ENCODE measurements around the gene VEGFA.
"Not testable (repeated sequence)": the region's sequence is repeated elsewhere in the genome, so short reads cannot be mapped to it uniquely, and the experiment has no call there.

The VEGFA gene

DNA sequence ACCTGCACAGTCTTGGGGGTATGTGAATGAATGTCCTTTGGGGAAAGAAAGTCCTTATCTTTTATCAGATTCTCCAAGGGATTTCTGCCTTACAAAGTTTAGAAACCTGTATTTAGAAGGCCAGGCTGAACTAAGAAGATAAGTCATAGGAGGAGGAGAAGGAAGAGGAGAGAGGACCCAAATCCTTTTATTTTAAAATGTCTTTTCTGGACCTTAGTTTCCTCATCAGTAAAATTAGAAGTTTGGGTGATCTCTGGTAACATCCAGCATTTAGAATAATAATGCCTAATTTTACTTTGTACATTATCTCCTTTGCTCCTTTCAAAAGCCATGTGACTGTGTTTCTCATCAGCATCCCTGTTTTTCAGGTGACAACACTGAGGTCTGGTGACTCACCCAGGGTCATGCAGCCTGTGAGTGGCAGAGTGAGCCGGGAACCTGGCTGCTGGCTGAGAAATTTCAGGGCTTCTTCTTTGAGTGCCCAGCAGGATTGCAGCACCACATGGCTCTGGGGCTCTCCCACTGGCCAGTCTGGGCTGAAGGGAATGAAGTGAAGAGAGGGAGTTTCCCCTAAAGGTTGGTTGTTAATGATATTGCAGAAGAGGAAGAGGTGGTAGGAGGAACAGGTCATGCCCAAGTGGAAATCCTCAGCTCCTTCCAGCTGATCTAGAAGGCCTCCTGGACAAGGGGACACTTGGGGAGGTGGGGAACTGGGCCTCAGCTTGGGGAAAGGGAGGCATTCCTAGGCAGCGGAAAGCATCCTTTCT lies 34.0 kb downstream of the VEGFA start:
- no peak for DNase-seq (ENCODE audit: low read depth)

DNA sequence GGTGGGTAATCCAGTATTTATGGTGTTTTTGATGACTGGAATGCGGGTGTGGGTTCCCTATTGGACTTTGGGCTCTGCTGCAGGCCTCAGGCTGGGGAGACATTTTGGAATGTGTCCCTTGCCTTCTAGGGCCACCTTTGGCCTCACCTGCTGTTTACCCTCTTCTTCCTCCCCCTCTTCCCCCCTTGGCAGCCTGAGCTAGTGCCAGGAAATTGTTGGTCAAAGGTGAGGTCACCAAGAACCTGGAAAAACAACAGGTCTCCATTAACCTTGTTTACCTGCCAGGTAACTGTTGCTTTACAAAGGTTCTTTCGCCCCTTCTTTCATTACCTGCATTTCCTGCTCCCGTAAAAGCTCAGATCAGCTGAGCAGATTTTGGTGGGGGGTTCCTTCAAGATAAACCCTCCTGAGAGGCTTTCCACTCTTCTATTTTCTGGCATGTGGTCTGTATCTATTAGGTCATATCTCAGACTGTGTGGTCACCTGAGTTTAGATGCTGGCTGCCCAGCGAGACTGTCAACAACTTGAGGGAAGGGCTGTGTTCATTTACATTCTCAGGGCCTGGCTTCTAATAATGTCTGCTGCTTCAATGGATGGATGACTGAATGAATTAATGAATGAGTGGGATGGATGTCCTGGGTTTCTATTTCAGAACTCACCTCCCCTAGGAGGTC lies 34.7 kb downstream of the VEGFA start:
- DNase-seq (ENCODE audit: low read depth) = no peak

DNA sequence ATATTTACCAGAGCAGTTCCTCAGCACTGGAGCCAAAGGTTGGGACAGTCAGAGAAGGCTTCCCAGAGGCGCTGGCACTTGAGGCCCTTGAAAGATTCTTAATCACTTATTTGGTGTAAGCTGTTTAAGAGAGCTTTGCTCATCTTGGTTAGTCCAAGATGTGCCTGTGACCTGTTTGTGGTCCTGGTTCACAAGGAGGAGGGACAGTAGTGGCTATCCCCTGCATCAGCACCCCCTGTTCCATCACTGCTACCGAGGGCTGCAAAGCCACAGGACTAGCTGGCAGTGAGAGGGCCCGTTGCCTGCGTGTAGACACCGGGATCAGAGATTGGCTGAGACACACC lies 35.7 kb downstream of the VEGFA start:
- DNase-seq (ENCODE audit: low read depth) = no peak

GRCh38 chr6:43806043-43806757 lies 36.2 kb downstream of the VEGFA start:
- DNase-seq (ENCODE audit: low read depth) = no peak

GRCh38 chr6:43806758-43807227 lies 36.8 kb downstream of the VEGFA start:
- DNase-seq (ENCODE audit: low read depth) = no peak

- DNase-seq (ENCODE audit: low read depth) = no peak
These were observed 37.4 kb downstream of the VEGFA start for GRCh38 chr6:43807228-43808061.

DNA sequence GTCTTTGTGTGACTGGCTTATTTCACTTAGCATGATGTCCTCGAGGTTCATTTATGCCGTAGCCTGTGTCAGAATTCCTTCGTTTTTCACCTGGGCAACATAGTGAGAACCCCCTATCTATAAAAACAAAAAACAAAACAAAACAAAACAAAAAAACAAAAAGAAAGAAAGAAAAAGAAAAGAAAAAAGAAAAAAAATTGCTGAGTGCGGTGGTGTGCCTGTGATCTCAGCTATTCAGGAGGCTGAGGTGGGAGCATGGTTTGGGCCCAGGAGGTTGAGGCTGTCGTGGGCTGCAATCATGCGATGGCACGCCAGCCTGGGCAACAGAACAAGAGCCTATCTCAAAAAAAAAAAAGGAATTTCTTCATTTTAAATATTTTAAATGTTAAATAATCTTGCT lies 38.4 kb downstream of the VEGFA start:
- DNase-seq (ENCODE audit: low read depth) = no peak

- DNase-seq (ENCODE audit: low read depth) = no peak
These were observed 39.6 kb downstream of the VEGFA start for GRCh38 chr6:43809417-43810305.

- DNase-seq (ENCODE audit: low read depth) = no peak
These were observed 41.1 kb downstream of the VEGFA start for GRCh38 chr6:43810965-43811732.

DNA sequence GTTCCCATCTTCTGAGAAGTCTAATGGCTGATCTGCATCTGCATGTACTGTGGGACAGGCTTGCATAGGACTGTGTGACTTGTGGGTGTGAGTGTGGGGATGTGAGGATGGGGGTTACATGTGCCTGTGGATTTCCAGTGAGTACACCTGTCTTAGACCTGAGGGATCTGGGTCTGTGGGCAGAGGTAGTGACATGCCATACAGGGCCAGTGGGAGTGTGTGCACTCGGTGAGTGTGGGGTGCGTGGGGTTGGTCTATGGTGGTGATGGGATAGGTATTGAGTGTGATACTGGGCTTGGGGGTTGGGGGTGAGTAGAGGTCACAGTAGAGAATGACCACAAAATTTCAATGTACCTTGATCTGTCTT lies 41.7 kb downstream of the VEGFA start:
- DNase-seq (ENCODE audit: low read depth) = no peak

- DNase-seq (ENCODE audit: low read depth) = no peak
These were observed 43.0 kb downstream of the VEGFA start for GRCh38 chr6:43812850-43813578.

DNA sequence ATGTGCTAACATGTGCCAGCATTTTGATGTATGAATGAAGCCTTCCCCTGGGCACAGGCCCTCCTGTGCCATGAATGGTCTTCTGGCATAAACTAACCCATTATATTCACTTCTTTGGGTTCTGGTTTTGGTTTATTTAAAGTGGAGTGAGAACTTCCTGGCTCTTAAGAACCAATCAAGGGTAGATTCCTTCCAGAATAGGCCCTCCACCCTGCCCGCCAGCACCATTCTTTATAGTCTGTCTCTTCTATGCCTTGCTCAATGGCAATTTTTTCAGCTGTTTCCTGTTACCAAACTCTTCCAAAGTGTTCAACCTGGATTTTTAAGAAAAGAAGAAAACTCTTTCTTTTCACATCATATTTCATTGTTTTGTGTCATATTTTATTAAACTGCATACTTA lies 44.1 kb downstream of the VEGFA start:
- DNase-seq (ENCODE audit: low read depth) = no peak

DNA sequence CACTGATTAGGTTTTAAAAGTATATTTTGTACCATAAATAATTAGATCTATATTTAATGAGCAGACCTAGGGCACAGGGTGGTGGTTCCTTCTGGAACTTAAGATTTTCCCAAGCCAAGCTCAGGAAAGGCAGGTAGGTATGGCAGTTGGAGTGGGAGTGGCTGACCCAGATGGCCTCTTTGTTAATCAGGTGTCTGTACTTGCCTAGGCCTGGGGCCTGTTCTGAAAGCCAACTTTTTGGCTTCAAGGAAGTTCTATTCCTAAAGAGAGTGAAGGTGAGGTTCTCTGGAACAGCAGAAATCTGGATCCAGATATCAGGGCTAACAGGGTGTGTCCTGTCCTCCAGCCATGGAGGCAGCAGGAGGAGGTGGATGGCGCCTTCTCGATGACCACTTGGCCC lies 44.9 kb downstream of the VEGFA start:
- no peak for DNase-seq (ENCODE audit: low read depth)

DNA sequence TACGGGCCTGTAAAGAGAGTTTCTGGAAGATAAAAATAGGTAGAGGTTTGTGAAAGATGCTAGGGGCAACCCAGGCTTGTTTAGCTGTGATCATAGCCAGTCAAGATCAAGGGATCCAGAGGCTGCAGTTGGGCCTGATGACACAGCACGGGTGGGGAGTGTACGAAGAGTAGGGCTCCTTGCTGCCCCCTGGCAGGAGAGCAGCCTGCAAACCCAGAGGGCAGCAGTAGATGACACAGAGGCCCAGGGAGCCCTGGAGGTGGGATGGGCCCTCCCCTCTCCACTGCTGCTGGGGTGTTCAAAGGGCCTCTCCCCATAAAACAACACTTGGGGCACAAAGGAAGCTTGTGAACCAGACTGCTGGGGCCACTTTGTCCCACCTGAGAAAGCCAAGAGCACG lies 47.2 kb downstream of the VEGFA start:
- DNase-seq (ENCODE audit: low read depth) = no peak

- DNase-seq (ENCODE audit: low read depth) = not testable (repeated sequence)
These were observed 49.0 kb downstream of the VEGFA start for GRCh38 chr6:43818973-43819372.

GRCh38 chr6:43819958-43820357 lies 49.9 kb downstream of the VEGFA start:
- DNase-seq (ENCODE audit: low read depth) = no peak

GRCh38 chr6:43820486-43820885 lies 50.5 kb downstream of the VEGFA start:
- DNase-seq (ENCODE audit: low read depth) = no peak

DNA sequence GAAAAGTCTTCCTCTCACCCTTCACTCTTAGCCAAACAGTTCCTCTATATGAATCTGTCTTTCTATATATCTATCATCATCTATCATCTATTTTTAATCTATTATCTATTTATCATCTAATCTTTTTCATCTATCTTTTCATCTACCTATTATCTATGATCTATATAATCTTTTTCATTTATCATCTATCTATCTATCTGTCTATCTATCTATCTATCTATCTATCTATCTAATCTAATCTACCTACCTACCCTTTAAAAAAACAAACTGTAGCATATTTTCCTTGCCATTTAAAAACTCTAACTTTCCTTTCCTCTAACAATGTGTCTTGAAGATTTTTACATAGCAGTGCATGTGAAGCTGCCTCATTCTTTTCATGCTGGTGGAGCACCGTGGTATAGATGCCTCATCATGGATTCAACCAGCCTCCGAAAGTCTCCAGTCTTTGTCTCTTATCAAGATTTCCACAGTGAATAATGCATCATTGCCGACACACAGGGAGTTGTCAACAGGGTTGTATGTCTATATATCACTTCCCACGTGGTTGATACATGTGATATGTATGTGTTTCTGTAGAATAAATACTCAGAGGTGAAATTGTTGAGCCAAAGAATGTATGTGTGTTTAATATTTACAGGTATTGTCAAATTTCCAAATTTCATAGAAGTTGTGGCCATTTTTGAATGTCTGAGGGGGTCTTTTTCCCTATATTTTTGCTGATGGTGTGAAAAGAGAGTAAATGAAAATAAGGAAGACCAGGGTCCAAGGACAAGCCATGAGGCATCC lies 51.3 kb downstream of the VEGFA start:
- DNase-seq (ENCODE audit: low read depth) = no peak

GRCh38 chr6:43823390-43823789 lies 53.4 kb downstream of the VEGFA start:
- no peak for DNase-seq (ENCODE audit: low read depth)

All from activated T-helper 9 cell treated with anti-CD3 and anti-CD28 coated beads, Interleukin-2, amount 50 U/mL, for 16 hours (primary cell).